ENCODE results near the gene BMP6. TPM values are rescaled to one million over a fixed set of nuclear protein-coding genes. Genes with fewer than 3 reads are reported as not detected.

Gene BMP6
- total RNA-seq, 1 experiment from 2014 or later: 0.15 TPM

GRCh38 chr6:7912024-7912423 lies 186.1 kb downstream of the BMP6 start:
- no TSS peak for BruUV-seq (replicated peaks)
- Histone ChIP-seq H3K9me2 (replicated peaks; ENCODE audit: low read length) (no peaks in the 10 kb centered on the region), H3K9ac (ENCODE audit: low read length) (no peak overlapping the region), H3K27me3 (ENCODE audit: low read length) (no peaks in the 10 kb centered on the region), H3K27ac (ENCODE audit: low read length) (no peak overlapping the region), H3K4me3 (ENCODE audit: low read length) (no peak overlapping the region), H4K20me1 (ENCODE audit: low read length) (peaks cover 21% of the 10 kb centered on the region; the same call in 1 of the 2 replicates), H3K4me1 (ENCODE audit: insufficient read depth, low read length) (peaks cover 15% of the 10 kb centered on the region), H3K9me3 (ENCODE audit: low read length) (no peaks in the 10 kb centered on the region), H3K36me3 (ENCODE audit: low read depth, low read length) (no peaks in the 10 kb centered on the region), H3K4me2 (ENCODE audit: low read length) (no peak overlapping the region), H3K79me2 (ENCODE audit: low read length) (peaks cover 30% of the 10 kb centered on the region), H2AFZ (ENCODE audit: low read length) (no peak overlapping the region), H3F3A (ENCODE audit: low read length, unreplicated experiment) (no peaks in the 10 kb centered on the region)
- DNase-seq (no peak), ATAC-seq (no peak)
- intact Hi-C loops (cut with micrococcal nuclease): loop anchor here (5.0 kb wide), 1 partner anchor 145 kb away; no protein-coding TSS in a partner anchor
- TF ChIP-seq EZH2phosphoT487 (IDR thresholded peaks at IDR 0.05; ENCODE audit: borderline replicate concordance, low read length) (no peak), EZH2 (IDR thresholded peaks at IDR 0.05; ENCODE audit: low read length, unreplicated experiment) (no peak), CTCF (conservative IDR thresholded peaks at IDR 0.05; ENCODE audit: low read depth, low read length) (no peak)
- ChIA-PET CTCF (no interaction called here), POLR2A (ENCODE audit: unreplicated experiment) (interaction anchor here (0.6 kb wide), 1 partner anchor 25 kb away, joined by 4 read pairs; no protein-coding TSS in a partner anchor)

DNA sequence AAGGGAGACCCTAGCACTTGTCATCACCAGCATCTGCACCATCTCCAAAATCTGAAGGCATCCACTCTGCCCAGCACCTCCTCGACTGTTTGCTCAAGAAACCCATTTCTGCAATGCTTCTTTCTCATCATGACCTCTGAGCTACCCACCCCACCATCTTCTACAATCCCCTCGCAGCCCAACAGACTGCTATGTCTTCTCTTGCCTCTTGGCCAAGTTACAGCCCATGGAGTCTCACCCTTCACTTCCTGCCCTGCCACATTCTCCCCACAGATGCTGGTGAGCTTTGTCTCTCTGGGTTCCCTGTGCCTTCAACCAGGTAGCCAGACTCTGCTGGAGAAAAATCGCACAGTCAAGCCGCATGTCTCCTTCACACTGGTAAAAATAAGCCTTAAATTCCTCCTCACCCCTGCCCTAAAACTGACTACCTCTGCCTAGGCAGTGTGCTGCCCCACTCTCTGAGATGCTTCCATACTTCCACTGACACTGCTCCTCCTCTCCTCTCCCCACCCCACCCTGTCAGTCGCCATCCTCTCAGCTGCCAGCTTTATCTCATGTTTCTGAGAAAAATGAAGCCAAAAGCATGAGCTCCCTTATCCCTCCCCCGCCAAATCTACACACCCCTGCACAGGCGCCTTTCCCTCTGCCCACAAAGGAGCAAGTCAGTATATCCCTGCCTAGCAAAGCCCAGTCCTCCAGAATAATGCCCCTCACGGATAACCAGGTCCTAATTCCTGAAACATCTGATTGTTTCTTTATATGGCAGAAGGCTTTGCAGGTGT lies 187.0 kb downstream of the BMP6 start:
- Histone ChIP-seq H3K36me3 (ENCODE audit: low read depth, low read length) (no peaks in the 10 kb centered on the region), H3K9me3 (ENCODE audit: low read length) (no peaks in the 10 kb centered on the region), H3K79me2 (ENCODE audit: low read length) (peaks cover 21% of the 10 kb centered on the region), H3K27ac (ENCODE audit: low read length) (no peak overlapping the region), H3K9me2 (replicated peaks; ENCODE audit: low read length) (no peaks in the 10 kb centered on the region), H3K9ac (ENCODE audit: low read length) (no peak overlapping the region), H3F3A (ENCODE audit: low read length, unreplicated experiment) (no peaks in the 10 kb centered on the region), H2AFZ (ENCODE audit: low read length) (no peak overlapping the region), H3K27me3 (ENCODE audit: low read length) (no peaks in the 10 kb centered on the region), H3K4me2 (ENCODE audit: low read length) (no peak overlapping the region), H4K20me1 (ENCODE audit: low read length) (peaks cover 12% of the 10 kb centered on the region; the same call in 1 of the 2 replicates), H3K4me1 (ENCODE audit: insufficient read depth, low read length) (peaks cover 15% of the 10 kb centered on the region), H3K4me3 (ENCODE audit: low read length) (no peak overlapping the region)
- intact Hi-C loops (cut with micrococcal nuclease): loop anchor here (5.0 kb wide), 1 partner anchor 144 kb away; no protein-coding TSS in a partner anchor
- ChIA-PET POLR2A (ENCODE audit: unreplicated experiment) (no interaction called here), CTCF (no interaction called here)
- no peak for ATAC-seq
- TF ChIP-seq EZH2 (IDR thresholded peaks at IDR 0.05; ENCODE audit: low read length, unreplicated experiment) (no peak), CTCF (conservative IDR thresholded peaks at IDR 0.05; ENCODE audit: low read depth, low read length) (no peak), EZH2phosphoT487 (IDR thresholded peaks at IDR 0.05; ENCODE audit: borderline replicate concordance, low read length) (no peak)
- no peak for DNase-seq
- BruUV-seq (replicated peaks): no TSS peak

DNA sequence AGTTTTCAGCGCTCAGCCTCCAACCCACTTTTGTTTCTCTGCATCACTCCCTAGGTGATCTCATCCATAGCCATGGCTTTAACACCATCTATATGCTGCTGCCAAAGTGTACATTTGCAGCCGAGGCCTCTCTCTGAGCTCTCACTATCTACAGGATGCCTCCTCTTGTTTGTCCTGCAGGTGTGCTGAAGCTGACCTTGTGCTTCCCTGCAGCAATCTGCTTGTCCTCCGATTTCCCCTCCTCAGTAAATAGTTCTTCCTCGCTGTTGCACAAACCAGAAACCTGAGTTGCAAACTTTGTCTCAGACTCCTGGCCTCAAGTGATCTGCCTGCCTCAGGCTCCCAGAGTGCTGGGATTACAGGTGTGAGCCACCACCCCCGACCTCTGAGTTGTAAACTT lies 188.4 kb downstream of the BMP6 start:
- H3K9me3 ChIP-seq (ENCODE audit: low read length): no peaks in the 10 kb centered on the region
- H3F3A ChIP-seq (ENCODE audit: low read length, unreplicated experiment): no peaks in the 10 kb centered on the region
- no peaks in the 10 kb centered on the region for H3K27me3 ChIP-seq (ENCODE audit: low read length)
- no peak overlapping the region for H2AFZ ChIP-seq (ENCODE audit: low read length)
- peaks cover 8% of the 10 kb centered on the region; the same call in 1 of the 2 replicates for H3K4me1 ChIP-seq (ENCODE audit: insufficient read depth, low read length)
- peaks cover 7% of the 10 kb centered on the region for H3K79me2 ChIP-seq (ENCODE audit: low read length)
- intact Hi-C loops (cut with micrococcal nuclease): loop anchor here (5.0 kb wide), 1 partner anchor 143 kb away; no protein-coding TSS in a partner anchor
- H3K4me3 ChIP-seq (ENCODE audit: low read length): no peak overlapping the region
- no TSS peak for BruUV-seq (replicated peaks)
- DNase-seq (no peak), ATAC-seq (no peak)
- no peaks in the 10 kb centered on the region for H3K36me3 ChIP-seq (ENCODE audit: low read depth, low read length)
- H3K27ac ChIP-seq (ENCODE audit: low read length): no peak overlapping the region
- no peak overlapping the region for H3K9ac ChIP-seq (ENCODE audit: low read length)
- CTCF ChIA-PET: no interaction called here
- H4K20me1 ChIP-seq (ENCODE audit: low read length): 0 out of 2 replicates have a peak, but pooled peaks cover under 1% of the 10 kb centered on the region
- no peaks in the 10 kb centered on the region for H3K9me2 ChIP-seq (replicated peaks; ENCODE audit: low read length)
- H3K4me2 ChIP-seq (ENCODE audit: low read length): no peak overlapping the region
- TF ChIP-seq CTCF (conservative IDR thresholded peaks at IDR 0.05; ENCODE audit: low read depth, low read length) (no peak), EZH2phosphoT487 (IDR thresholded peaks at IDR 0.05; ENCODE audit: borderline replicate concordance, low read length) (no peak), EZH2 (IDR thresholded peaks at IDR 0.05; ENCODE audit: low read length, unreplicated experiment) (no peak)
- POLR2A ChIA-PET (ENCODE audit: unreplicated experiment): no interaction called here

Measured in PC-3 (cell line).